GM19043 (cell line): ENCODE data around the gene TMSB4X.
"Not testable (repeated sequence)": the region's sequence is repeated elsewhere in the genome, so short reads cannot be mapped to it uniquely, and the experiment has no call there.

Experiments used
- ATAC-seq: cut with Tn5 transposase; IDR thresholded peaks from one replicate; pipeline ENCODE4 v1.9.1; 2021; ENCODE audit warnings: low read depth; ENCODE audit not compliant: unreplicated experiment

The TMSB4X gene

GRCh38 chrX:13015536-13016236 lies 40.8 kb downstream of the TMSB4X start:
- no peak for ATAC-seq

- not testable (repeated sequence) for ATAC-seq
Measured at GRCh38 chrX:13016731-13017130, 41.8 kb downstream of the TMSB4X start.

GRCh38 chrX:13022926-13023325 lies 48.0 kb downstream of the TMSB4X start:
- ATAC-seq = peak; percentile 92

- ATAC-seq = no peak
Measured at GRCh38 chrX:13023567-13023966, 48.7 kb downstream of the TMSB4X start.

GRCh38 chrX:13023979-13024378 lies 49.1 kb downstream of the TMSB4X start:
- no peak for ATAC-seq

DNA sequence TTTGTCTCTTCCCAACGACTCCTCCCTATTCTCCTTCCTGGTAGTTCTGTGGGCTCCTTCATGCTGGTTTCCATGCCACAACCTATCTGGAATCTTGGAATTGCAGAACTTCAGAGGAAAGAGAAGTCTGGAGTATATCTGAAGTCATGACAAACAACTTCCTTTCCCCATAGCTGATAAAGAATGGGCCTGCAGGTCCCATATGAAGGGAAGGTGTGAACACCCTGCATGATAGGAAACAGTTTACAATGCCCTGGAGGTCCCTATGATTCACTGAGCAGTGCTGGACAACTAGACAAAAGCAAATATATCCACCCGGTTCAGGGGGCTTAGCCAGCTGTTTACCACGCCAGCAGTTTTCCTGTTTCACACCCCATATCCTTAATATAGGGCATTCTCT lies 50.1 kb downstream of the TMSB4X start:
- ATAC-seq = no peak
